NK-92 (cell line): ENCODE data around the gene ABCF2.

Experiments used
- DNase-seq: peaks from one replicate; lab custom pipeline; 2025; ENCODE audit not compliant: unreplicated experiment; lab: John Stamatoyannopoulos, UW

The ABCF2 gene

DNA sequence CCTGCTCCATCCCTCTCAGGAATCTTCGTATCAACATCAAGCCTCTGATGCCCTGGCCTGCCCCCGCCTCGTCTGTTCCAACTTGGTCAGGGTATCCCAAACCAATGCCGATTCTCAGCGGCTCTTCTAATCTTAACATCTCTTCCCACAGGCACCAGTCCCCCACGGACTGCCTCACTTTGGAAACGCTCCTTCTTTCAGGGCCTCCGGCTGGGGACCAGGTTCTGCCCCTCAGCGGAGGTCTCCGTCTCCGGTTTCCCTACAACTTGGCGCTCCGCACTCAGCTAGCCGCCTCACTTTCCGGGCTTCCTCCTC is 488 bp downstream of the ABCF2 start:
- DNase-seq = no peak

DNA sequence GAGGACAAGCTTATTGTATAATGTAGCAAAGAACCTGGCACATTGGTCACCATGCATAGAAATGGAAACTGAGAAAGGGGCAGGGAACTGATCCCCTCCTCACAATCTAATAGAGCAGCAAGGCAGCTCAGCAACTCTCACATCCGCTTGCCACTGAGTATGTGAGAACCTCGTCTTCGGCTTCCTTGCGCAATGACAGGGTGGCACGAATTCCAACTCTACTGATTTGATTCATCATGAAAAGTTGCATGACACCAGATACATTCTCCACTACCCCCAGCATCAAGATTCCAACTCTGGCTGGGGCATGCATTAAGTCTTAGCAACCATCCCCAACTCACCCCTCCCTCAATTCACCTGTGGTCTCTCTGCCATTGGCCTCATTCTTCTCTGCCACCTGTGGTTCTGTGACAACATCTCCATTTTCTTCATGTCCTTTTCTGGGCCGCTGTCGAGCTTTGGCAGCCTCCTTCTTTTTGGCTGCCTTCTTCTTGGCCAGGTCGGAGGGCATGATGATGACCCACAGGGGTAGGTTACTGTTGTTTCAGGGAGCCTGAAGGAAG is 976 bp downstream of the ABCF2 start:
- DNase-seq = no peak

DNA sequence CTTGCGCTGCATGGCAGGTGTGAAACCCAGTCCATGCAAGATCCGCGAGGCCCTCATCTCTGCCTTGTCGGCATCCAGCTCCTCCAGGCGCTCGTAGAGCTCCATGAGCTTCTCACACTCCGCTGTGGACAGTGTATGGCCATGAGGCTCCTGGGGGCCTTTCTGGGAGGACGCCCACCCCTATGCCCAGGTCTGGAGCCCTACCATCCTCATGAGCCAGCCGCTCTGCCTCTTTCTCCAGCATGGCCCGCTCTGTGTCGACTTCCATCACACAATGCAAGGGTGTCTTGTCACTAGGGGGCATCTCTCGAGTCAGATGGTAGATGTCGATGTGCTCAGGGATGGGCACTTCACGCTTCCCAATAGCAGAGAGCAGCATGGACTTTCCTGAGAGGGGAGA is 3.3 kb downstream of the ABCF2 start:
- DNase-seq = no peak

DNA sequence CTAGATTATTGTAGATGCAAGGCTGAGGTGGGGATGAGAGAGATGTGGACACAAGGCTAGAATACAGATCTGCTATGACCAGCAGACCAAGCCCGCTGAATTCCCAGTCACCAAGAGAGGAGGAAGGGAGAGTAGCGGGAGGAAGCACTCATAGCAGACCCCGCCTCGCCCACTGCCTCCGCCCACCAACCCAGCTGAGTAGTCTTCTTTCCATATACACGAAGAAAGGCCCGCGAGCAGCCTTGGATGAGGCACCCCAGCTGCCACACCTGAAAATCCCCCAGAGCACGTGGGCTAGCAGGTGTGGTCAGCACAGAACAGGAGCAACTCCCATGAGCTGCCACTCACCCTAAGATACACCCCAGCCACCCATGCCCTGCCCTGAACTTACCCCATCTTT is 8.8 kb downstream of the ABCF2 start:
- DNase-seq = no peak

DNA sequence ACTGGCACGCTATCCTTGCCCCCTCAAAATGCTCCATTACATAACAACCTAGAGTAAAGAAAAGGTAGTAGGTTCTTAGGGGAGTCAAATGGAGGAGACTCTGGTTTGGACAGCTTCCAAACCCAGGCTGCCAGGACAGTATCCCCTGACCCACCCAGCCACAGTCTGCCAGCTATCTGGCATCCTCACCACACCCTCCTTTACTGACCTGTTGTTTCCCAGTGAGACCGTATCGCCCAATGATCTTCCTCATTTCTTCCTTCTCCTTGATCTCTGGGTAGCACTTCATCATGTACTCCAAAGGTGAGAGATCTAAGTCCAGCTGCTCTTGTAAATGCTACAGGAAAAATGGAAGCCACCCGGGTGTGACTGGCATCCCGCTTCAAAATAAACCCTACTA is 11.6 kb downstream of the ABCF2 start:
- no peak for DNase-seq

DNA sequence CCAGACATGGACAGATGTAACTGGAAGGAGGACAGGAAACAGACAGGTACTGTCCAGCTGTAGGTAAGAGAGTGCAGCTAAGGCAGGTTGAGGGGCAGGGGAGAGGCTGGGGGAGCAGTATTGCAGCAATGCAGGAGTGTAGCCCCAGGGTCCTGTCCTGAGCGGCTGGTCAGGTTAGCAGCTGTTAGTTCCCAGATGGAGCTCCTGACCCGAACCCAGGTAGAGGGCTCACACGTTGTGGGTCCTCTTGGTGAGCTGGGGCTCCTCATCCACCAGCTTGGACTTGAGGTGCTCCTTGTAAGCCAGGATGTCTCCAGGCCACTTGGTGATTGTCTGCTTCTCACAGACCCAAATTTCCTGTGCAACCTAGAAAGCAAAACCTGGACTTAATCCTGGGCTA is 13.2 kb downstream of the ABCF2 start:
- DNase-seq = no peak

DNA sequence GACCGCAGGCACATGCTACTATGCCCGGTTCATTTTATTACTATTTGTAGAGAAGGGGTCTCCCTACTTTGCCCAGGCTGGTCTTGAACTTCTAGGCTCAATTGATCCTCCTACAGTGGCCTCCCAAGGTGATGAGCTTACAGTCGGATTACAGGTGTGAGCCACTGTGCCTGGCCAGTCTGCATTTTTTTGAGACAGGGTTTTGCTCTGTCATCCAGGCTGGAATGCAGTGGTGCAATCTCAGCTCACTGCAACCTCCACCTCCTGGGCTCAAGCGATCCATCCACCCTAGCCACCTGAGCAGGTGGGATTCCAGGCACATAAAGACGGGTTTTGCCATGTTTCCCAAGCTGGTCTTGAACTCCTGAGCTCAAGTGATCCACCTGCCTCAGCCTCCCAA is 14.4 kb downstream of the ABCF2 start:
- no peak for DNase-seq

DNA sequence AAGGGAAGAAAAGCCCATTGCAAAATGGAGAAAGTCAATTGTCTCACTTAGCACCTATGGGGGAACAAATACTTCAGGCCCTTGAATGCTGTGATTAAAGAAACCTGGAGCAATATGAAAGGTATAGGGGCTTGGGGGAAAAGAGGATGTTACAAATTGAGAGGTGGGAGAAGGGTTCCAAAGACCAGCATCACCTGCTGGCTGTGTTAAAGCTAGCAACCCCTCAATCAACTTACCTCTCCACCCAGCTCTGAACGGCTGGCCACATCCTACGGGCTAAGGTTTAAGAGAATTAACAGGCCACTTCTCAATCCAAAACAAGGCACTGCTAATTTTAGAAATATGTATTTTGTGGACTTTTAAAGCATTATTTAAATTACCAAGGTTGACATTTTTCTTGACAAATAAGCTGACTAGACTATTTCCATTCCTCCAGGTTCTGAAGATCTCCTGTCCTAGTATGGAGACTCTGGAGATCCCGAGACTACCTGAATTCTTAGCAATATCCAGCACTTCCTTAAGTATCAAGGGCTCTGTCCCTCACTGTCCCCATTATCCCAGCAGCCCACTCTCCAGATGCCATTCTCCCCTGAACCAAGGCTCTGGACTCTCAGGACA is 15.7 kb downstream of the ABCF2 start:
- no peak for DNase-seq

DNA sequence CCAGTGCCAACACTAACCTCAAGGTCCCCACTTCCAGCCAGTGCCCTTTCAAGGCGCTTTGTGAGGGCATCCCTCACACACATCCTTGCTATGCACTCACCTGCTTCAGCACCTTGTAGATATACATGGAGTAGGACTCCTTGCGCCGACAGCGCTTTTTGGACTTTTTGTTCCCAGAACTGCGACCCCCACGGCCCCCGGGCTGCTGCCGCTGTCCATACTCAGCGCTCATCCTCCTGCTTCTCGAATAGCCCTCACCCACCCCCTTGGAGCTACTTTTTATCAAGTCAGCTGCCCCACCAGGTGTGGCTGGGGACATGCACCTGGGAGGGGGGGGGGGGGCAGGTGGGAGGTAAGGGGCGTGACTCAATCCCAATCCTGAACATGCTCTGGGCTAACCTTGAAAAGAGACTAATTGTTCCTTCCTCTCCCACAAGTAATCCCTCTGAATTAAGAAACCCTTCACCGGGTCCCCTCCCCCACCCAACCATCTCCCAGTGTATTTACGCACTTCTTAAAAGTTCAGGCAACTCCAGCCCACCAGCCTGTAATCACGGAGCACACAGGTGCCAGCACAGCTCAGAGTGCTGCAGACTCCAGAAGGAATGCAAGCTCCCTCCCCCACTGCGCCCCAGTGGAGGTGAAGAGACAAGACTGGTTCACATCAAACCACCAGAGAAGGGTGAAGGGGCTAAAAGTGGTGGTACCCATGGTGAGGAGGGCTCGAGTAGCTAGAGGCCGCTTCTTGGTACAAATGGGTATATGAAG is 16.7 kb downstream of the ABCF2 start, which contains the start of gene H2BK1:
H2BK1 (minus strand) TSS at position 402 of the 768 bp plus-strand sequence; CDS start at position 232, 170 bp downstream.
- no peak for DNase-seq

DNA sequence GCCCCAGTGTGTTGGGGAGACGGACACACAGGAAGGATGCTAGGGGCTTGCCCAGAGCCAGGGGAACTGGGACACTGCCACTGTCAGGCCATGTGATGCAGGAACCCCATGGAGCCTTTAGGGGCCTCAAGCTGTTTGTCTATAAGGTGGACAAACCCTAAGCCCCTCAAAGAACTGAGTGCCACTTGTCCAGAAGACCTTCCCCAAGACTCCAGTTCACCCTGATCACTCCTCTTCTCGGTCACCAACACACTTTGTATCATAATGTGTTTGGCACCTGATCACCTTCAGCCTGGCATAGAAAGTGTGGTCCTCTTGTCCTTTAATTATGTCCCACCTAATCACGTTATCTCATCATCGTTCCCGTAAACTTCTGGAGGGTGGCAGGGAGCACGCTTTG is 17.4 kb downstream of the ABCF2 start:
- DNase-seq = no peak

DNA sequence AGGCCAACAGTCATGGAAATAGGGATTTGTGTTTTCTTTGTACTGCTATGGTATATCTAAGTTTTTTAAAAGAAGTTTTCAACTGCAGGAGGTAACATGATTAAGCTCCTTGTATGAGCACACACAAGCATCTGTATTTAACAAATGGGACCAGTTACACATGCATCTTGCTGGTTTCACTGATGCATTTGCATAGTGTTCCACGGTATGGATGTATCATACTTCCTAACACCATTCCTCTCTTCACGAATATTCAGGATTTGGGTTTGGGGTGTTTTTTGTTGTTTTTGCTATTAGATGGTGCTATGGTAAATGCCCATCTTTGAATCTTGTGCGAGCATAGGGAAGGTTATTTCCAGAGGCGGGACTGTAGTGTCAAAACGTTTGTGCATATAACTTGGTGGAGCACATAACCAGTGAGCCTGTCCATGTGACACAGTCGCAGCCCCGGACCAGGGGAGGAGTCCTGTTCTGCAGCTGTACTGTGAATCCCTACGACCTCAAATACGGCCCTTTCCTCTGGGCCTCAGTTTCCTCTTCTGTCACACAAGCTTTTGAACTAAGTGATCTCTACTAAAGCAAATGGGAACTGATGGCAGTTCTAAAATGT is 18.6 kb downstream of the ABCF2 start:
- DNase-seq = no peak

DNA sequence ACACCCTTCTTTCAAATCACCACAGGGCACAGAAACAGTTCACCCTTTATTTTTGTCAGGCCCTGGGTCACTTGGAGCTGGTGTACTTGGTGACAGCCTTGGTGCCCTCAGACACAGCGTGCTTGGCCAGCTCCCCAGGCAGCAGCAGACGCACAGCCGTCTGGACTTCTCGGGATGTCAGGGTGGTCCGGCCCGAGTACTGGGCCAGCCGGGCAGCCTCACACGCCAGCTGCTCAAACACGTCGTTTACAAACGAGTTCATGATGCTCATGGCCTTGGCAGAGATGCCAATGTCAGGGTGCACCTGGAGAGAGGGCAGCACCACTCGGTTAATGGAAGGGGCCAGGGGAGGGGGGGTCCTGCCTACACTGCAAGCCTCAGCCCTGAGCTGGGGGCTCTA is 19.2 kb downstream of the ABCF2 start:
- DNase-seq = no peak

DNA sequence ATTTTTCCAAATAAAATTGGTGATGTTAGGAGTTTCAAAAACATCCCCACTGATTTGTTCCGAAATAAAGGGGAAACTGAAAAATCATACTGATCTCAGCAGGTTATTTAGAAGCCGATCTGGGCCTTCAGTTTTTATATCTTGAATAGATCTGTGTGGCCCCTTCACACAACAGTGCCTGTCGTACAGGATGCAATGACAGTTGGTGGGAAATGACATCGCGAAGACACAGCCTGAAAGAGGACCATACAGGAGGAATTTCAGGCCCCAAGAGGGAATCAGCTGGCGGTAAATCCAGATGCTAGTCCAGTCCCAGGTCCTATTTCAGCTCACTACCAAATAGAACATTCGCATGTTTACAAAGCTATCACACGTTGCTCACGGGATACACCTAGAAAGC is 19.7 kb downstream of the ABCF2 start:
- no peak for DNase-seq

DNA sequence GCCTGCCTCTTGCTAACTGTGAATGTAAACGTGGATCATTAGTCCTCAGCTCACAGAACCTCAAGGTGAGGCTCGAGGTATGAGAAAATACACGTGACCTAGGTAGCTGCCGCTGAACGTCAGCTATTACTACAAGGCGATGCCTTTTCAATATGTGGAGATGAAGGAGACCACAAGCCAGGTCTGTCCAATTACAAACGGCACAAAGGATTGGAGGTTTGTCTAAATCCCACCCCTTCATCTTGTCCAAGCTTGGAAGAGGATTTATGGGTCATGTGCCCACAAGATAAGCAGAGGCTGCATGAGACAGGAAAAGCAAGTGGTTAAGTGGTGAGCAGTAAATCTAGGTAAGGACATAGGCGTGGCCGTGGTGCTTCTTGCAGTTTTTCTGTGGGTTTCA is 20.1 kb downstream of the ABCF2 start:
- no peak for DNase-seq

DNA sequence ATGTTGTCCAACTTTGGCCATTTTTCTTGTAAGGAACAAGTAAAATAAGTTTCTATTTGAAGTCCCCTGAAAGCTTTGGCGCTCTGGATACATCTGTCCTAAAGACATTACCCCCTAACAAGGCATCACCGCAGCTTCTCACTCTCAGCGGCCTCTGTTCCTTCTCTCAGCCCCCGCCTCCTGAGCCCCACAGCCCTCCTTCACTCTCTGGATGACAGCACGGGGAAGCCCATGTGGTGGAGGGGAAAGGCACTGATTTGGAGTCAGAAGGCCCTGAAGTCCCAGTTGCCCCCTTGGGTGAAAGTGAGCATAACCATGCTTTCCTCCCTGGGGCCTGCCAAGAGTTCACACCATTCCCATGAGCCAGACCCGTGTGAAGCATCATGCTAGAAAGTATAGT is 21.3 kb downstream of the ABCF2 start:
- no peak for DNase-seq

DNA sequence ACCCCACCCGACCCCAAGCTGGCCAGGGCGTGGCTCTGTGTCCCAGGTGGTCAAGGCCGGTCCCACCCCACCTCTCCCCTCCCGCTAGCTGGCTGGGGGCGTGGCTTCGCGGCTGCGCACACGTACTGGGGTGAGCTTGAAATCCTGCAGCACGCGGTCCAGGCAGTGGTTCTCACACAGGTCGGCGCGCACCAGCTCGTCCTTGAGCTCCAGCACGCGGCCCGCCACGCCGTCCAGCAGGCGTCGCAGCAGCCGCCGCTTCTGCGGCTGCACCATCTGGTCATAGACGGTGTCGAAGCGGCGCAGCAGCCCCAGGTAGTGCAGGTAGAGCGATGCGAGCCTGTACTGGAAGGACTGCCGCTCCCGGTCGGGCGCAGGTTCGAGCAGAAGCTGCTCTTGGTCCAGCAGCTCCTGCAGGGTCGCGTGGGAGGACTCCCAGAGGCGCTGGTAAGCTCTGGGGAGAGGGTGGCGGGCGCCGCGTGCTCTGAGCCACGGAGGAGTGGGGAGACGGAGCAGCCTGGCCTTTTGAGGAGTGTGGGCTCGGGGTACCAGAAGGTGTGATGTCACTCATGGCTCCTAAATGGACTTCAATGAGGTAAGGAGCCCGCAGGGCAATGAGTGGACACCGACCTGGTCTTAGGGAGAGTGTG is 22.5 kb downstream of the ABCF2 start:
- DNase-seq = no peak

DNA sequence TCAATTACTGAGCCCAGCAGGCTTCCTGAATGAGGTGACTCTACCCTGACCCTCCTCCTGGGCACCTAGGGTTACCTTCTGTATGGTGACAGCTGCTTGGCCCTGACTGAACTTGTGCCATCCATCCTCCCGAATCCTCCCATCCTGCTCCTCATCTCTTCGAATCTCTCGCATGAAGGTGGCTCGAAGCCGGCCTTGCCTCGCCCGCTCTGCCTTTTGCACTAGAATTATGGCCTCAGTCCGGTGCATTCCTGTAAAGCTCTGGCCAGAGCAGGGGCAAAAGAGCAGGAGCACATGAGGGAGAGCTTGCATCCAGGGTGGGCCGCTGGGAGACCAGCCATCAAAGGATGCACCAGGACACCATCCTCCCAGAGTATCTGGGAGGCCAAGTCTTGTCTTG is 24.2 kb downstream of the ABCF2 start:
- DNase-seq = no peak

DNA sequence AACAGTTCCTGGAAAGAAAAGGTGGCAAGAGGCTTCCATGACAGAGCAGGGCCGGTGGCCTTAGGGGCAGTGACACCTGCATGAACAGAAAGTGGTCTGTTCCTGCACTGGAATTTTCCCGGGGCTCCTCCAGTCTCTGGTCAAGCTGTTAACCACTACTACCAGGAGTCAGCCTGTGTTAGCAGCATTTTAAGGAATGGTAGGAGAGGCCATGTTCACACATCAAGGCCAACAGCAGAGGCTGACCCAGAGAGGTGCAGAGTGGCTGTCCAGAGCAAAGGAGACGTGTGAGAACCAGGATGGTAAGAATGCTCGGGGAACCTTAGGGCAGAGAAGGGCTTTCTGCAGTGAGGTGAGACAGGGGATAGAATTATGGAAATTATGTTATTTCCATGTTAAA is 25.3 kb downstream of the ABCF2 start:
- DNase-seq = no peak

DNA sequence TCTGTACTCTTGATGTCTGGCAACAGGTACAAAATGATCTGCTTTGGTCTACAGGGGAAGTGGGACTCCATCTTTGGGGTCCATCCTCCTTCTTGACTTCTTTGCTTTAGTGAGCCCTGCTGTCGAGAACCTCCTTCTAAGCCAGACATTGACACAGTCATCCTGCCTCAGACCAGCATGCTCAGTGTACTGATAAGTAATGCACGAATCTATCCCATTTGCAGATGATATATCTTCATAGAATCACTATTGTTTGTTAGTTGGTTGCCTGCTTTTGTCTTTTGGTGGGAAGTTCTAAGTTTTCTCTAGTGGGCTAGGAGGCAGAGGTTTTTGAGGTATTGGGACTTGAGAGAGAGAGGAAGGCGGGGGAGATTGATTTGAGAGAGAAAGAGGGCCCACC is 25.7 kb downstream of the ABCF2 start:
- no peak for DNase-seq

DNA sequence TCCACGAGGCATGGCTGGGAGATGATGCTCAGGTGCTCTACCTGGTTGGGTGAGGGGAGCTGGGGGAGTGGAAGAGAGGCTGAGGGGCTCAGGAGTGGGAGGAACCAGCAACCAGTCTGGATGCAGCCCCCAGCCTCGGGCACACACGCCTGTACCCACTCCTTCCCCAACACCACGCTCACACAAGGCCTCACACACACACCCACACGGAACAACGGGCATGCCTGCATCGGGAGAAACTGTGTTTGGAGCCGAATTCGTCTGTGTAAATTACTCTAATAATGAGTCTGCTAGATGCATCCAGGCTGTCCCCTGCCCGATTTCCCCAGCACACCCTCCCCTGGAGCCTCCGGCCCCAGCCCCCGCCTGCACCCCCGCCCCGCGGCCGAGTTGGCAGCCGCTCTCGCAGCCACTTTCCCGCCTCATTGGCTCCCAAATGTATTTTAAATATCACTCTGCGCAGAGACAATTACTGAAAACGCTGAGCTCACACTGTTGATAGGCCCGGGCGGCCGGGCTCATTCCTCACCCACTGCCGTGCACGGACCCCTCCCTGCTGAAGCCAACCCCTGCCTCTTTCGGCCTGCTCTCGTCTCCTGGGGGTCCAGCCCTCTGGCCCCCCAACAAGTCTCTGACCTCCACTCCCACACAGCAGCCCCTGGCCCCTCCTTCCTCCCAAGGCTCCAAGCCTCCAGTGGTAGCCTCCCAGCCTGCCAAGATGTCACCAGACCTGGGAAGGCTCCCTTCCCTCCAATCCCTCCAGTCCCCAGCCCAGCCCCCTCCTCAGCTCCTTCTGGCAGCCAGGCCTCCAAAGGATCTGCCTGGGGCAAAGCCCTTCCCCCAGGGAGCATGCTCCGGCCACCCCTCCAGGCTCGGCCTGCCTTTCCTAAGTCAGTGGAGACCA is 27.8 kb downstream of the ABCF2 start:
- no peak for DNase-seq

DNA sequence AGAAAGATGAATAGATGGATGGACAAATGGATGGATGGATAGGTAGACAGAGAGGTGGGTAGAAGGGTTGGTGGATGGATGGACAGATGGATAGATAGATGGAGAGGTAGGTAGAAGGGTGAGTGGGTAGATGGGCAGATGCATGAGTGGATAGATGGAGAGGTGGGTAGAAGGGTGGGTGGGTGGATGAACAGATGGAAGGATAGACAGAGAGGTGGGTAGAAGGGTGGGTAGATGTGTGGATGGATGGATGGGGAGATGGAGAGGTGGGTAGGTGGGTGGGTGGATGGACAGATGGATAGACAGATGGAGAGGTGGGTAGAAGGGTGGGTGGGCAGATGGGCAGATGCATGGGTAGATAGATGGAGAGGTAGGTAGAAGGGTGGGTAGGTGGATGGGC is 29.1 kb downstream of the ABCF2 start:
- DNase-seq = no peak
